HG02852 (cell line): ENCODE measurements around the gene ADAM10.
"Not testable (repeated sequence)": the region's sequence is repeated elsewhere in the genome, so short reads cannot be mapped to it uniquely, and the experiment has no call there.

ENCODE experiments used
- ATAC-seq: cut with Tn5 transposase; IDR thresholded peaks from one replicate; pipeline ENCODE4 v1.9.1; 2021; ENCODE audit warnings: mild to moderate bottlenecking, moderate library complexity; ENCODE audit not compliant: unreplicated experiment

ADAM10 gene

GRCh38 chr15:58749532-58750337 is at the start of gene ADAM10:
ADAM10 (minus strand) TSS chr15:58749707; CDS start chr15:58749534, 173 bp downstream.
- ATAC-seq: peak; percentile 83

DNA sequence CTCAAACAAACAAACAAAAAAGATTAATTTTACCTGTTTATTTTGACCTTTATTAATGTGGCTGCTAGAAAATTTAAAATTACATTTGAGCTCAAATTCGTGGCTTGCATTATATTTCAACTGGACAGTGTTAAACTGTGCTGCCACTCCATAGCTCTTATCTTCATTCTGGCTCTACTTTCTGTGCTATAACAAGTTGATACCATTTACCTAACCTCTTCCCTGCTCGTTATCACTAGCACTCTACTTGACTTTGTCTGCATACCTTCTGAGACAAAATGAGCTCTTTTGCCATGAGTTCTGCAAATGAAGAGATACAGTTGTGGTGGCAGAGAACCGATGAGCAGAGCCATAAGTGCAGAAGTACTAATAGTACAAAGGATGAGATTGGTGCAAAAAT is 48.0 kb upstream of the ADAM10 start:
- no peak for ATAC-seq

DNA sequence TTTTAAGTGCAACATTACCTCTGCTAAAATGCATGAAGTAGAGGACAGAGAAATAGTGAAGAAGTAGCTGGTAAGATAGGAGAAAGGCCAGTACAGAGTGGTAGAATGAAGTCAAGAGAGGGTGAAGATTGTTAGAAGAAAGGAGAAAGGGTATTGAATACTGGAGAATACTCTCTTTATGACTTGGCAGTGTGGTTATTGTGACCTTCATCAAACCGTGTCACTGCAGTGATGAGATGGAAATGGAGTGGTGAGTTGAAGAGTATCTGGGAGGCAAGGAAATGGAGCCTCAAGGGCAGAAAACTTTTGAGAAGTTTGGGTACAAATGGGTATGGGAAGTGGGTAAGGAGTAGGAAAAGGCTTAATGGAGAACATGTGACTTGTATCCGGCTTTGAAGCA is 46.3 kb upstream of the ADAM10 start:
- no peak for ATAC-seq

DNA sequence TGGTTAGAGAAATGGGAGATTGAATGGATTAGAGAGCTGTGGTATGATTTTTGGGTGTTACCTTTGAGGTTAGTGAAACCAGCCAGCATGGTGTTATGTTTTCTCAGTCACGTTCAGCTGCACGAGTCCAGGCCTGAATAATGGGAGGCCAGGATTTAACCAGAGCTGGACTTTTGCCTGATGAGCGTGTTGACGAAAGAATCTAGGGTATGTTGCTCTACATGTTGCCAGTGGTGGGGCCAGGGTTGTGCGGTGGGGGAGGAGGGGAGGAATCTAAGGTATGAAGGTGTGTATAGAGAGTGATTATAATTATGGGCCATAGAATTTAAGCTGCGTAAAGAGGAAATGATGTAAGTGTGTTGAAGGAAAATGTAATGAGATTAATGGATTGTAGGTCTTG is 44.4 kb upstream of the ADAM10 start:
- no peak for ATAC-seq

- ATAC-seq: no peak
These were observed 38.7 kb upstream of the ADAM10 start for GRCh38 chr15:58788056-58788710.

GRCh38 chr15:58785355-58785754 is 35.8 kb upstream of the ADAM10 start:
- no peak for ATAC-seq

DNA sequence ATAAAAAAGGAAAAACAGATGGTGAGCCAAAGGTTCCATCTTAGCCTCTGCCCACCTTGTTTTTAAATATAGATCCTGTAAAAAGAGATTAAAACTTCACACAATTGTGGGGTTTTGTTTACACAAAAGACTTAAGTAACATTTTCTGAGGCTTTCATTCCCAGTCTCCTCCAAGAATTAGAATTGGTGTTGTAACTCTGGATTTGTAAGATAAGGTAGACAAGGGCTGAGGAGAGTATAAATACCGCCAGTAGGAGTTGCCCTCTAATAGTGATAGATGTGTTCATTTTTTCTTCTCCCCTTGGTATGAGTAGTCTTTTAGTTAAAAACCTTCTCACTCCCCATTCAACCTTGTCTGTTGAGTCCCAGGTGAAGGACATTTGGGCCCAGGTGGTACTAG is 30.0 kb upstream of the ADAM10 start:
- ATAC-seq: no peak

DNA sequence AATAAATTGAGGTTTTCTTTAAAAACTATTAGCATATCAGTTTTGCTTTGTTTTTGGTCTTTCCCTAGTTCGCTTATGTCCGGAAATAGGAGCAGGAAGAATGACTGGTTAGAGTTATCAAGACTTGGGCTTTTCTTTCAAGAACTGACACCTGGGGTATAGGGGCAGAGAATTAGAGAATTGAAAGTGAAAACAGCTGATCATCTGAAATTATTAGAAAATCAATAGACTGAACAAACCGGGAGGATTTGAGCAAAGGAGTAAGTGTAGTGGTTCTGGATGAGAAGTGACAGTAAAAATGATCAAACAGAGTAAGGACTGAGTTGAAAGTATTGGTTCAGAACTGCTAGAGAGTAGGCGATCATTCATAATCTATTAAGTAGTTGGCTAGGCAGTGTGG is 27.6 kb upstream of the ADAM10 start:
- no peak for ATAC-seq

- ATAC-seq: no peak
These were observed 25.9 kb upstream of the ADAM10 start for GRCh38 chr15:58775402-58775801.

DNA sequence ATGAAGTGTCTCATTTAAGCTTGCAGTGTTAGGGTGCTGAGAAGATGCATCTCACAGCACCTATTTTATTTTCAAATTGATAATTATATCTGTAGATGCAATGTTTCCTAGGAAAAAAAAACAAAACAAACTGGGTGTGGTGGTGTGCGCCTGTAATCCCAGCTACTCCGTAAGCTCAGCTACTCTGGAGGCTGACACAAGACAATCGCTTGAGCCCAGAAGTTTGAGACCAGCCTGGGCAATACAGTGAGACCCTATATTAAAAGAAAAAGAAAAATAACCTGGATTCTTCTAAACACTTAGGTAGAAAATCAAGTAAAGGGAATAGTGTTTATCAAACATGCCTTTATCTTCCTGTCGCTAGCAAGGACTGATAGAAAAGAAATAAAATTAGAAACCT is 23.5 kb upstream of the ADAM10 start:
- no peak for ATAC-seq

DNA sequence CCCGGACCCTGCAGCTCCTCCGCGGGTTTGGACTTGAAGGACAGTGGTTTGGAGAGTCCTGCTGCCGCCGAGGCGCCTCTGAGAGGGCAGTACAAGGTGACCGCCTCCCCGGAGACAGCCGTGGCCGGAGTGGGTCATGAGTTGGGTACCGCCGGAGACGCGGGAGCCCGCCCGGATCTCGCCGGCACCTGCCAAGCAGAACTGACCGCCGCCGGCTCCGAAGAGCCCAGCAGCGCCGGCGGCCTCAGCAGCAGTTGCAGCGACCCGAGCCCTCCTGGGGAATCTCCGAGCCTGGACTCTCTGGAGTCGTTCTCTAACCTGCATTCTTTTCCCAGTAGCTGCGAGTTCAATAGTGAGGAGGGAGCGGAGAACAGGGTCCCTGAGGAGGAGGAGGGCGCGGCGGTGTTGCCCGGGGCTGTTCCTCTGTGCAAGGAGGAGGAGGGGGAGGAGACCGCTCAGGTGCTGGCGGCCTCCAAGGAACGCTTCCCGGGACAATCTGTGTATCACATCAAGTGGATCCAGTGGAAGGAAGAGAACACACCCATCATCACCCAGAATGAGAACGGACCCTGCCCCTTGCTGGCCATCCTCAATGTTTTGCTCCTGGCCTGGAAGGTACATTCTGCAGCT is 22.2 kb upstream of the ADAM10 start:
- ATAC-seq: peak; percentile 8

GRCh38 chr15:58770857-58771620 is 21.5 kb upstream of the ADAM10 start, which contains the start of gene MINDY2:
MINDY2 (plus strand) TSS chr15:58771302; CDS start chr15:58771396, 94 bp downstream.
- ATAC-seq: peak; percentile 93

GRCh38 chr15:58770519-58770856 is 21.0 kb upstream of the ADAM10 start:
- peak; percentile 20 for ATAC-seq

- ATAC-seq: not testable (repeated sequence)
These were observed 19.1 kb upstream of the ADAM10 start for GRCh38 chr15:58768601-58769004.

DNA sequence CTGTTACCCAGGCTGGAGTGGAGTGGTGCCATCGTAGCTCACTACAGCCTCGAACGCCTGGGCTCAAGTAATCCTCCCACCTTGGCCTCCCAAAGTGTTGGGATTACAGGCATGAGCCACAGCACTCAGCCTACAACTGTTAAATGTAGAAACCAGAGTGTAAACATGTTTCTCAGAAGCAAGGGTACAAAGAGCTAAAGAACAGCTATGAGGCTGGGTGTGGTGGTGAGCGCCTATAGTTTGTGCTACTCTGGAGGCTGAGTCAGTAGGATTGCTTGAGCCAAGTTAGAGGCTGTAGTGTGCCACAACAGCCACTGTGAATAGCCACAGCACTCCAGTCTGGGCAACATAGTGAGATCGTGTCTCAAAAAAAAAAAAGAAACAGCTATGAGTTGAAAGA is 16.8 kb upstream of the ADAM10 start:
- ATAC-seq: no peak

DNA sequence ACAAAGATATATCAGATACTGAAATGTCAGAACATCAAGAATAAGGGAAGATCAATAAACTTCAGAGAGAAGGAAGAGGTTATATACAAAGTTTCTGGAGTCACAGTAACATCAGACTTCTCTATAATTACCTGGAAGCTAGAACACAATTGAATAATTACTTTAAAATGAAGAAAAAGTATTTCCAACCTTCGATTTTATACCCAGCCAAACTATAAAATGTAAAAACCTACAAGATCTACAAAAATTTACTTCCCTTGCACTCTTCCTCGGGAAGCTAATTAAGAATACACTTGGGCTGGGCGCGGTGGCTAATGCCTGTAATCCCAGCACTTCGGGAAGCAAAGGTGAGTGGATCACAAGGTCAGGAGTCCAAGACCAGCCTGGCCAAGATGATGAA is 15.0 kb upstream of the ADAM10 start:
- no peak for ATAC-seq

DNA sequence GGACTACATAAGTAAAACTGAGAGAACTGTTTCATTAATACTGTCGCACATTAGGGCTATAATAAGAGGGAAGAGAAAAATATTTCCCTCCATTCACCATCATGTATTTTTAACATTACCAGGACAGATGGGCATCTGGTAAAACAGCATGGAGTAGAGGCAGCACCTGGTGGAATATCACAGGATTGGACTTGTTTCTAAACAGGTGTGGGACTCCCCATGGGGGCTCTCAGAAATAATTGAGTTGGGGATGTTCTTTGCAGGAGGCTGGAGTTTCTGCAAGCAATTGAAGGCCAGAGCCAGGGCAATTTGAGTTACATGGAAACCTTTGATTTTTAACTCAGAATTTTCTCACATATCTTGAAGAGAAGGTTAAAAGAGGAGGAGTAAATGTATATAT is 13.2 kb upstream of the ADAM10 start:
- ATAC-seq: no peak

GRCh38 chr15:58762285-58762684 is 12.8 kb upstream of the ADAM10 start:
- ATAC-seq: no peak

DNA sequence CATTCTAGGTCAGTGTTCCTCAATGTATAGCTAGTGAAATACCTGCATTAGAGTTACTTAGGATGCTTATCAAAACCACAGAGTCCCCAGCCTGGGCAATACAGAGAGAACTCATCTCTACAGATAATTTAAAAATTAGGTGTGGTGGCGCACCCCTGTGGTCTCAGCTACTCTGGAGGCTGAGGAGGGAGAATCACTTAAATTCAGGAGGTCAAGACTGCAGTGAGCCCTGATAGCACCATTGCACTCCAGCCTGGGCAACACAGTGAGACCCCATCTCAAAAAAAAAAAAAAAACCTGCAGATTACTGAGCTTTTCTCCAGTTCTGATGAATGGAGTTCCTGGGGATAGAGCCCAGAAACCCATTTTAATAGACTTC is 11.5 kb upstream of the ADAM10 start:
- no peak for ATAC-seq

DNA sequence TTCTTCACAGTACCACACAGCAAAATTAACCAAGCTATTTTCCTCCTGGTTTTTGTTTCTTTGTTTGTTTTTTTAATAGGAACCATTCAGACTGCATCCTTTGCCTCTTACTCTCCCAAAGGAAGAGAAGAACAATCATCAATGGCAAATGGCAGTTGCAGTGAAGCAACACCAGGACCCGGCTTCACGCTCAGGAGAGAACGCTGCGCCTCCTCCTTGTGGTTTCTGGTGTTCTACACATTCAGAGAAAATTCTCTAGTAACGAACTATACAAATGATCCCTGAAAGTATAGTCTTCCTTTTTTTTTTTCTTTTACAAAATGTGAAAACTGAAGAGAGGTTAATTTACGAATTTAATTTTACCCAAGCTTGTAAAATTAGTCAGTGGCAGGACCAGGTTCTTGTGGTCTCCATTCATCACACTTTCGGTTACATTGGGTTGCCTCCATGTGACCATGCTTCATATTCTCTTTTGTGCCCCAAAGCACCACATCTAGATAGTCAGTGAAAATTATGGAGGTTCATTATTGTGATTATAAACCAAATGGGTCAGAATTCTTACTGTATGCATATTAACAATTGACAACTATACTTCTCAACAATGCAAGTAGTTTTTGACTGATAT is 11.0 kb upstream of the ADAM10 start:
- no peak for ATAC-seq

DNA sequence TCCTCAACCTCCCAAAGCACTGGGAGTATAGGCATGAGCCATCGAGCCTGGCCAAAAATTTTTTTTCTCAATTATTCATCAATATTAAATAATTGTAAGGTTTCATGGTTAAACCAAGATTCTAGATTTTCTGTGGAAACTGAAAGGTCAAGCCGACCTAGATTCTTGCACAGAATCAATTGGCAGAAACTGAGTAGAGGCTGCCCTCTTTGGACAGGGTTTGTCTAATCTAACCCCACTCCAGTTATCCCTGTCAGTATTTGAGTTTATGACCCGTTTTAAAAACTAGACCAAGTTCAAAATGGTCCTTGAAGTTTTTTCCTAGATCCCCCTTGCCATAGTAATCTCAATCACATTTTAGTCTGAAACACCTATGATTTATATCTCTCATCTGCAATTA is 8.6 kb upstream of the ADAM10 start:
- no peak for ATAC-seq
